Measurements from ENCODE around the gene ABHD15. TPM values are rescaled to one million over a fixed set of nuclear protein-coding genes. Genes with fewer than 3 reads are reported as not detected.

Gene ABHD15, protein sequence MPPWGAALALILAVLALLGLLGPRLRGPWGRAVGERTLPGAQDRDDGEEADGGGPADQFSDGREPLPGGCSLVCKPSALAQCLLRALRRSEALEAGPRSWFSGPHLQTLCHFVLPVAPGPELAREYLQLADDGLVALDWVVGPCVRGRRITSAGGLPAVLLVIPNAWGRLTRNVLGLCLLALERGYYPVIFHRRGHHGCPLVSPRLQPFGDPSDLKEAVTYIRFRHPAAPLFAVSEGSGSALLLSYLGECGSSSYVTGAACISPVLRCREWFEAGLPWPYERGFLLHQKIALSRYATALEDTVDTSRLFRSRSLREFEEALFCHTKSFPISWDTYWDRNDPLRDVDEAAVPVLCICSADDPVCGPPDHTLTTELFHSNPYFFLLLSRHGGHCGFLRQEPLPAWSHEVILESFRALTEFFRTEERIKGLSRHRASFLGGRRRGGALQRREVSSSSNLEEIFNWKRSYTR
- total RNA-seq: 19.5 and 20.2 TPM in 2 replicates

DNA sequence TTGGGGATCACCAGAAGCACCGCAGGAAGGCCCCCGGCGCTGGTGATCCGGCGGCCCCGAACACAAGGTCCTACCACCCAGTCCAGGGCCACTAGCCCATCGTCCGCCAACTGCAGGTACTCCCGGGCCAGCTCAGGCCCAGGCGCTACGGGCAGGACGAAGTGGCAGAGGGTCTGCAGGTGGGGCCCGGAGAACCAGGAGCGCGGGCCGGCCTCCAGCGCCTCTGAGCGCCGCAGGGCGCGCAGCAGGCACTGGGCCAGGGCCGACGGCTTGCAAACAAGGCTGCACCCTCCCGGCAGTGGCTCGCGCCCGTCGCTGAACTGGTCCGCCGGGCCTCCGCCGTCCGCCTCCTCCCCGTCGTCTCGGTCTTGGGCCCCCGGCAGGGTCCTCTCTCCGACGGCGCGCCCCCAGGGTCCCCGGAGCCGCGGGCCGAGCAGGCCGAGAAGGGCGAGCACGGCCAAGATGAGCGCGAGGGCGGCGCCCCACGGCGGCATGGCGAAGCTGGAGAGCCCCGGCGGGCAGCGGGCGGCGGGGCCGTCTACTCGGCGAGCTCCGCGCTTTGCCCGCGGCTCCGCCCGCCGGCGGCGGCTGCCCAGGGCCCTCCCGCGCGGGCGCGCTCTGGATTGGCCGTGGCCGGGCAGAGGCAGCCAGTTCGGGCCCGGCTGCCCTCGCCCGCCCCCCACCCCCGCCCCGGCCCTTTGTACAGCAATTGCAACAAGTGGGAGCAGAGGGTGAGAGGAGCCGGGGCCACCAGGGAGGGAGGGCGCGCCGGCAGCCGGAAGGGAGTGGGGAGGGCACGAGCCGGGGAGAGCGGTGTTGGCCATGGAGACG lies at the start of gene ABHD15:
Gene ABHD15 (minus strand): TSS at position 565 of the 831 bp plus-strand sequence. CDS start 71 bp downstream, at position 494.
- Mint-ChIP-seq H3K27ac (peak within 1 kb of the TSS; percentile 96), H3K4me1 (ENCODE audit: low read depth) (peaks cover 28% of the 10 kb centered on the region), H3K4me3 (ENCODE audit: low read depth) (peak within 1 kb of the TSS; percentile 94), H3K27me3 (ENCODE audit: low read depth) (no peaks in the 10 kb centered on the region), H3K36me3 (ENCODE audit: low read depth) (peaks cover 39% of the 10 kb centered on the region), H3K9me3 (no peaks in the 10 kb centered on the region)
- intact Hi-C loops (cut with micrococcal nuclease): loop anchor here (5.0 to 10.0 kb wide), 4 partner anchors 174 to 422 kb away; partner anchors contain the start of genes NUFIP2, SSH2 and TAOK1
- DNase-seq (ENCODE audit: low spot score): peak; percentile 70

DNA sequence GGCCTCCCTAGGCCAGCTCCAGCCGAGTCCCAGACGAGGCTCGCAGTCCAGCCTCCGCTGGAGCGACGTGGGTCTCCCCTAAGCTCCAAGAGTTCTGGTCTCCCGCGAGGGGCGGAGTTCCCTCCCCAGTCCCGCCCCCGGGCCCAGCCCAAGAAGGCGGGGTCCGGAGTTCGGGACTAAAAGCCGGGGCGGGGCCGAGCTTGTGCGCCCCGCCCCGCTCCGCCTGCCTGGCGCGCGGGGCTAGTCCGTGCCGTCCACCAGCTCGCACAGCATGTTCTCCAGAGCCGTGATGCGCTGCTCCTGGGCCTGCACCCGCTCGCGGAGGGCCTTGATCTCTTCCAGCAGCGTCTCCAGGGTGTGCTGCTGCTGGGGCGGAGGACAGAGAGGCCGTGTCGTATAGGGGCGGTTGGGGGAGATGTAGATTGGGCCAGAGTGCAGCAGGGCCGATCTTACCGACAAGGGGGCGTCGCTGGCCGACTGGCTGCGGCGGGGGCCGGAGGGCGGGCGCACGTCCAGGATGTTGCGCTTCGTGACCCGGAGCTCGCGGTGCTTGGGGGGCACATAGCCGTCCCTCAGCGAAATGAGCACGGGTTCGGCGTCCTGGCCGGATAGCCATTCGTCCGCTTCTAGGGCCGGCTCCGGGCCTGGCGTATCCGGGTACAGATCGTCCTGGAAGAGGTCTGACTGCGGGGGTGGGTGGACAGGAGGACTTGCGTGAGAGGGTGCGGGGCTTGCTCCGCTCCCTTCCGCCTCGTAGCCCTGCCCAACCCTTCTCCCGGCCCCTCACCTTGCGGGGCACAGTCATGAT lies 48.9 kb upstream of the ABHD15 start:
- Mint-ChIP-seq H3K36me3 (ENCODE audit: low read depth) (no peaks in the 10 kb centered on the region), H3K27ac (peak overlapping the region; percentile 65), H3K27me3 (ENCODE audit: low read depth) (no peaks in the 10 kb centered on the region), H3K9me3 (no peaks in the 10 kb centered on the region), H3K4me3 (ENCODE audit: low read depth) (peak overlapping the region; percentile 74), H3K4me1 (ENCODE audit: low read depth) (peaks cover 39% of the 10 kb centered on the region)
- intact Hi-C loops (cut with micrococcal nuclease): loop anchor here (1.0 to 5.0 kb wide), 4 partner anchors 35 to 317 kb away; partner anchors contain the start of gene SSH2
- peak; percentile 82 for DNase-seq (ENCODE audit: low spot score)

DNA sequence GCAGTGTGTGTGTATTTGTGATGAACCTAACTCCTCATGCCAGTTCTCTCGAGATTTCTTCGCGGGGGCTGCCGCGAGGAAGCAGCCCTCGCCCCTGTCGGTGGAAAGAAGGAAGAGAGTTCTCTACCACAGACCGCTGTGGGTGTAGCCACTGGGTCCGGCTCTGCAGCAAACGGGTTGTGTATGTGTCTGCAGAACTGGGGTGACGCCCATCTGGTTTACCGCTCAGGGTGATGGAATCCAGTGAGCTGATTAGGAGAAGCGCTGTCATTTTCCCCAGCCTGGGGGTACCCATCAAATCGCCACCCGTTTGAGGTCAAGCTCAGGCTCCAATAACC lies 48.2 kb upstream of the ABHD15 start:
- intact Hi-C loops (cut with micrococcal nuclease): loop anchor here (1.0 to 5.0 kb wide), 3 partner anchors 35 to 317 kb away; partner anchors contain the start of gene SSH2
- peak overlapping the region; percentile 74 for H3K4me3 Mint-ChIP-seq (ENCODE audit: low read depth)
- DNase-seq (ENCODE audit: low spot score): peak; percentile 74
- peaks cover 39% of the 10 kb centered on the region for H3K4me1 Mint-ChIP-seq (ENCODE audit: low read depth)
- no peaks in the 10 kb centered on the region for H3K9me3 Mint-ChIP-seq
- peak overlapping the region; percentile 58 for H3K27ac Mint-ChIP-seq
- no peaks in the 10 kb centered on the region for H3K27me3 Mint-ChIP-seq (ENCODE audit: low read depth)
- H3K36me3 Mint-ChIP-seq (ENCODE audit: low read depth): no peaks in the 10 kb centered on the region

DNA sequence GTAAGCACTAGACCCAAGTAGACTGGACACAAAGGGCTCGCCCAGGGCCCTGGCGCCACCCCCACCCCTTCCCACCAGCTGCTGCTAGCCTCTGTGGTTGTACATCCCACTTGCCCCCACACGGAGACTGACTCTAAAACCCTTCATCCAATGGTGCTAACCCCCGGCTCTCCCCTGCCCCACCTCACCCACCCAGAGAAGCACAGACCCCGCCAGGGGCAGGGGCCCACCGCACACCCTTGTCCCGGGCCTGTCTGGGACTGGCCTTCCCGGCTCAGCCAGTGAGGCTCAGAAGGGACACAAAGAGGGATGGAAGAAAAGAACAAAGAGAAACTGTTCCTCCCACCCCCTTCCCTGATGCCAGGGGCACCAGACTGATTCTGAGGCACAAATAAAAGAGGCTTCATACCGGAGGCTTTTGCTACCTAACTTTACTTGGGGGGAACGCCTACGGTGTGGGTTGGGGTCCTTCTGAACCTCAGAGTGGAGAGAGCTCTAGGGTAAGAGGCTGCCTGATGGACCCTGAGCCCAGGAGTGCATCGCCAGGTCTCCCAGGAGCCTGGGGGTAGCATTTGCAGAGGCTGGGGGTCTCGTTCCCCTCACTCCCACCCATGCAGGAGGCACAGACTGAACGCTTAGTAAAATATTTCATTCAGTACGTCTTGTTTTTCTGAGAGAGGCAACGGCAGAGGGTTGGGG lies 47.7 kb upstream of the ABHD15 start:
- H3K27me3 Mint-ChIP-seq (ENCODE audit: low read depth): no peaks in the 10 kb centered on the region
- DNase-seq (ENCODE audit: low spot score): no peak
- peak overlapping the region; percentile 58 for H3K27ac Mint-ChIP-seq
- no peaks in the 10 kb centered on the region for H3K9me3 Mint-ChIP-seq
- peak overlapping the region; percentile 74 for H3K4me3 Mint-ChIP-seq (ENCODE audit: low read depth)
- H3K4me1 Mint-ChIP-seq (ENCODE audit: low read depth): peaks cover 39% of the 10 kb centered on the region
- H3K36me3 Mint-ChIP-seq (ENCODE audit: low read depth): no peaks in the 10 kb centered on the region
- intact Hi-C loops (cut with micrococcal nuclease): loop anchor here (1.0 to 5.0 kb wide), 3 partner anchors 34 to 318 kb away; partner anchors contain the start of gene SSH2

DNA sequence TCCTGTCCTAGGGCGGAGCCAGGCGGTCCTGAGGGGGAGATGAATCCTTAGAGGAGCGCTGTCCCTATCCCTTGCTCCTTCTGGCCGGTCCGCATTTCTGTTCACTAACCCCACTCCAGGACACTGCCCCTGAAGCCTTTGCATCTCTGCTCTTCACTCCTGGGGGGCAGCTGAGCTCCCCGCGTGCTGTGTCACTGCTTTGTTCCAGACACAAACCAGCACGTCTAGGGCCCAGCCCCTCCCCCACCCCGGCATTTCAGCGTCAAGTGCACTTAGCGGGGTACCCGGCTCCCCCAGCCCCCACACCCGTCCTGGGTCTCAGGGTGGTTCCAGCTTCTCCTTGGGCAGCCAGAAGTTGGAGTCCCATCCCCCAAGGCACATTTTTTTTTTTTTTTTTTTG lies 47.0 kb upstream of the ABHD15 start:
- H3K4me3 Mint-ChIP-seq (ENCODE audit: low read depth): peak overlapping the region; percentile 66
- no peak for DNase-seq (ENCODE audit: low spot score)
- peaks cover 39% of the 10 kb centered on the region for H3K4me1 Mint-ChIP-seq (ENCODE audit: low read depth)
- no peak overlapping the region for H3K27ac Mint-ChIP-seq
- H3K27me3 Mint-ChIP-seq (ENCODE audit: low read depth): no peaks in the 10 kb centered on the region
- no peaks in the 10 kb centered on the region for H3K9me3 Mint-ChIP-seq
- H3K36me3 Mint-ChIP-seq (ENCODE audit: low read depth): no peaks in the 10 kb centered on the region
- intact Hi-C loops (cut with micrococcal nuclease): loop anchor here (1.0 kb wide), 1 partner anchor 23 kb away; no protein-coding TSS in a partner anchor

DNA sequence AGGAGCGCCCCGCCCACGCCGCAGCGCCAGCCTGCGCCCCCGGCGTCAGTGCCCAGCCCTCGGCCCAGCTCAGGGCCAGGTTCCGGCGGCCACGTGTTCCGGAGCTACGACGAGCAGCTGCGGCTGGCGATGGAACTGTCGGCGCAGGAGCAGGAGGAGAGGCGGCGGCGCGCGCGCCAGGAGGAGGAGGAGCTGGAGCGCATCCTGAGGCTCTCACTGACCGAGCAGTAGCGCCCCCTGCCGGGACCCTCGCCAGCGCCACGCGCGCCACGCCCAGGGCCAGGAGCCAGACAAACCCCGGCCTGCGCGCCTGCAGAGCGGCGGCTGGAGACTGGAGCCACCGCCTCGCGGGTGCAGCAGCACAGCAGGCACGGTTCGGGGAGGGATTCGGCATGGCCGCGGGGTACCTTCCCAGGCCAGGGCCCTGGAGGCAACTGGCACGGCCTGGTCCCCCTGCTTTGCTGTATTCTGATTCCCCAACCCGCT lies 46.6 kb upstream of the ABHD15 start:
- Mint-ChIP-seq H3K36me3 (ENCODE audit: low read depth) (no peaks in the 10 kb centered on the region), H3K4me3 (ENCODE audit: low read depth) (peak overlapping the region; percentile 66), H3K9me3 (no peaks in the 10 kb centered on the region), H3K27me3 (ENCODE audit: low read depth) (no peaks in the 10 kb centered on the region), H3K4me1 (ENCODE audit: low read depth) (peaks cover 38% of the 10 kb centered on the region), H3K27ac (no peak overlapping the region)
- intact Hi-C loops (cut with micrococcal nuclease): loop anchor here (1.0 kb wide), 1 partner anchor 22 kb away; no protein-coding TSS in a partner anchor
- DNase-seq (ENCODE audit: low spot score): peak; percentile 91

DNA sequence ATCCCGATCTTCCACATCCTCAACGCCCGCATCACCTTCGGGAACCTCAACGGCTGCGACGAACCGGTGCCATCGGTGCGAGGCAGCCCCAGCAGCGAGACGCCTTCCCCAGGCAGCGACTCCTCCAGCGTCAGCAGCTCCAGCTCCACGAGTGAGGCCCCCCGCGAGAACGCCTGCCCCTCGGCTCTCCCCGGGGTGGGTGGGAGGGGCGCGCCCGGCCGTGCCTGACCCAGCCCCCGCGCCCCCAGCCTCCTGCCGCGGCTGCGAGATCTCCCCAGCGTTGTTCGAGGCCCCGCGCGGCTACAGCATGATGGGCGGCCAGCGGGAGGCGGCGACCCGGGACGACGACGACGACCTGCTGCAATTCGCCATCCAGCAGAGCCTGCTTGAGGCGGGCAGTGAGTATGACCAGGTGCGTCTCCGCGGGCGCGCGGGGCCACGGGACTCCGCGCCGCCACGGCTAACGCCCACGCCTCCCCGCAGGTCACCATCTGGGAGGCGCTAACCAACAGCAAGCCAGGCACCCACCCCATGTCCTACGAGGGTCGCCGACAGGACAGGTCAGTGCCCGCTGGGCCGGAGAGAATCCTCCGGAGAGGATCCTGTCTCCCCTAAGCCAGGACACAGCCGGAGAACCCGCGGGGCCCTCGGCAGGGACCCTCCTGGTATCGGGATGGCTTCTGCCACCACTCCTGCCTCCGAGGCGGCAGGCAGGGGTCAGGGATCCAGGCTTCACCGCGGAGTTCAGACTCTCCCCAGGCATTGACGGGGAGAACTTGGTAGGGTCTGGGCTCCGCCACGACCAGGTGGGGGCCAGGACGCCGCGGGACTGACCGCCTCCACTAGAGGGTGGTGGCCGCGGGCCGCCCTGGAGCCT lies 45.8 kb upstream of the ABHD15 start:
- Mint-ChIP-seq H3K27me3 (ENCODE audit: low read depth) (no peaks in the 10 kb centered on the region), H3K4me3 (ENCODE audit: low read depth) (peak overlapping the region; percentile 33), H3K4me1 (ENCODE audit: low read depth) (peaks cover 34% of the 10 kb centered on the region), H3K27ac (no peak overlapping the region), H3K9me3 (no peaks in the 10 kb centered on the region), H3K36me3 (ENCODE audit: low read depth) (no peaks in the 10 kb centered on the region)
- no peak for DNase-seq (ENCODE audit: low spot score)
- intact Hi-C loops (cut with micrococcal nuclease): loop anchor here (1.0 kb wide), 1 partner anchor 21 kb away; no protein-coding TSS in a partner anchor

DNA sequence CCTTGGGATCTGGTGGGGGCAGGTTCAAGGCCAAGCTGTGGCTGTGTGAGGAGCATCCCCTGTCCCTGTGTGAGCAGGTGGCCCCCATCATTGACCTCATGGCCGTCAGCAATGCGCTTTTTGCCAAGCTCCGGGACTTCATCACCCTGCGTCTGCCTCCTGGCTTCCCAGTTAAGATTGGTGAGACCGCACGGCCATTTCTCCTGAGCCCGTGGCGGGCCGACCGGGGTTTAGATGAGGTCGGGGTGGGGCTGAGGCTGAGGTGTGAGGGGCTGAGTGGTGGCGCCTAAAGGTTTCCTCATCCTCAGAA lies 45.2 kb upstream of the ABHD15 start:
- no peaks in the 10 kb centered on the region for H3K9me3 Mint-ChIP-seq
- H3K36me3 Mint-ChIP-seq (ENCODE audit: low read depth): no peaks in the 10 kb centered on the region
- no peak overlapping the region for H3K27ac Mint-ChIP-seq
- H3K27me3 Mint-ChIP-seq (ENCODE audit: low read depth): no peaks in the 10 kb centered on the region
- intact Hi-C loops (cut with micrococcal nuclease): no loop called here
- peaks cover 28% of the 10 kb centered on the region for H3K4me1 Mint-ChIP-seq (ENCODE audit: low read depth)
- DNase-seq (ENCODE audit: low spot score): no peak
- H3K4me3 Mint-ChIP-seq (ENCODE audit: low read depth): no peak overlapping the region

DNA sequence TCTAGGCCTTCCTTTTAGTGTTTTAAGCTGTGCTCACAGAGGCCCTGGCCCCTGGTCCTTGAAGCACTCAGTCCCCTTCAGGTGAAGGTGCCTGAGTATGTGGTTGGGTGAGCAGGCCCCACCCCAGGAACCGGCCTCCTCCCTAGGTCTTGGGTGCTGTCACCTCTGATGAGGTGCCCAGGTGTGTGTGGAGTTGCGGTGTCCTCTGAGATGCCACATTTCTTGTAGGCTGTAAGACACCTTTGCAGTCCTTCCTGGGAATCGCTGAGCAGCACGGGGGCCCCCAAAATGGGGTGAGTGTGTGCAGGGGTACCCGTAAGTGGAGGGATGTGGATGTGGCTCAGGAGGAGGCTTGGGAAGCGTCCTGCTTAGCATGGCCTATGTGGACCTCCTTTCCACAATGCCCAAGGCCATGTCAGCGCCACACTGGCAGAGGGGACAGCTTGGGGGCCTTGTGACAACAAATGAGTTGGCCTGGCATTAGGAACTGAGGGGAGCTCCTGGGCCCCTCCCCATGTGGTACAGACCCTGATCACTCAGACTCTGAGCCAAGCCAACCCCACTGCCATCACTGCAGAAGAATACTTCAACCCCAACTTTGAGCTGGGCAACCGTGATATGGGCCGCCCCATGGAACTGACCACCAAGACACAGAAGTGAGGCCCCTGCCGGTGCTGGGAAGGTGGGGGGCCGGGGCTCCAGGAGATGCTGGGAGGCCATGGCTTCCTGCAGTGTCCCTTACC lies 44.7 kb upstream of the ABHD15 start:
- no peaks in the 10 kb centered on the region for H3K9me3 Mint-ChIP-seq
- DNase-seq (ENCODE audit: low spot score): no peak
- no peaks in the 10 kb centered on the region for H3K36me3 Mint-ChIP-seq (ENCODE audit: low read depth)
- H3K4me1 Mint-ChIP-seq (ENCODE audit: low read depth): peaks cover 24% of the 10 kb centered on the region
- no peak overlapping the region for H3K4me3 Mint-ChIP-seq (ENCODE audit: low read depth)
- H3K27ac Mint-ChIP-seq: no peak overlapping the region
- no peaks in the 10 kb centered on the region for H3K27me3 Mint-ChIP-seq (ENCODE audit: low read depth)
- intact Hi-C loops (cut with micrococcal nuclease): no loop called here

DNA sequence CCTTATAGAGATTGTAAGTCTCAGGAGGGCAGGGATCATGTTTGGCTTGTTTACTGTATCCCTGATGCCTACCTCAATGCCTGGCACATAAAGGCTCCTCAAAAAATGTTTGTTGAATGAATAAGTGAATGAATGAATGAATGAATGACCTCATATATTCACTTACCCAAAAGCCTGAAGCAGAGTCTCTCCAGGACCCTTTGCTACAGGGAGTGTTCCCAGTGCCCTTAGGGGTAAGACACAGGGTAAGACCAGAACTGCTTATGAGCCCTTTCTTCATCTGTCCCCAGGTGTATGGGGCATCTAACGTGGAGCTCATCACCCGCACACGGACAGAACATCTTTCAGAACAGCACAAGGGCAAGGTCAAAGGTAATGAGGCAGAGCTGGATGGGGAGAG lies 43.6 kb upstream of the ABHD15 start:
- DNase-seq (ENCODE audit: low spot score): no peak
- Mint-ChIP-seq H3K4me1 (ENCODE audit: low read depth) (peaks cover 14% of the 10 kb centered on the region), H3K4me3 (ENCODE audit: low read depth) (no peak overlapping the region), H3K27ac (no peak overlapping the region), H3K27me3 (ENCODE audit: low read depth) (no peaks in the 10 kb centered on the region), H3K9me3 (no peaks in the 10 kb centered on the region), H3K36me3 (ENCODE audit: low read depth) (no peaks in the 10 kb centered on the region)
- intact Hi-C loops (cut with micrococcal nuclease): no loop called here
